HG03025 (cell line): ENCODE data around the gene PDLIM3.
"Not testable (repeated sequence)": the region's sequence is repeated elsewhere in the genome, so short reads cannot be mapped to it uniquely, and the experiment has no call there.

Source experiments
- ATAC-seq: cut with Tn5 transposase; IDR thresholded peaks from one replicate; pipeline ENCODE4 v1.9.1; 2021; ENCODE audit warnings: mild to moderate bottlenecking, moderate library complexity; ENCODE audit not compliant: unreplicated experiment, low FRiP score

The PDLIM3 gene

DNA sequence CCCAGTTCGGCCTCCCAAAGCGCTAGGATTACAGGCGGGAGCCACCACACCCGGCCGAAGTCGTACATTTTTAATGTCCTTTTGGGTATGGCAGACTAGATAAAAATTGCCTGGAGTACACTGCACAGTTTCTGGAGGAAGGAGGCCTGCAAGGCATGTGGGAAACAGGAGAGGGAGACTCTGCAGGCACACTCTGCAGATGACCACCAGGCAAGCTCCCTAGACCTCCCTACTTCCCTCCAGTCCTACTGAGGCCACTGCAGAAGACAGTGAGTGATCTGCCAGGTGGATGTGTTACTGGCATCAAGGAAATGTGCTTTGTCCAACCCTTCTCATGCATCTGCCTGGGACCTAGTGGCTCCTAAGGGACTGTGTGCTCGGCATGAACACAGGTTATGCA is 11.4 kb downstream of the PDLIM3 start:
- ATAC-seq = no peak

DNA sequence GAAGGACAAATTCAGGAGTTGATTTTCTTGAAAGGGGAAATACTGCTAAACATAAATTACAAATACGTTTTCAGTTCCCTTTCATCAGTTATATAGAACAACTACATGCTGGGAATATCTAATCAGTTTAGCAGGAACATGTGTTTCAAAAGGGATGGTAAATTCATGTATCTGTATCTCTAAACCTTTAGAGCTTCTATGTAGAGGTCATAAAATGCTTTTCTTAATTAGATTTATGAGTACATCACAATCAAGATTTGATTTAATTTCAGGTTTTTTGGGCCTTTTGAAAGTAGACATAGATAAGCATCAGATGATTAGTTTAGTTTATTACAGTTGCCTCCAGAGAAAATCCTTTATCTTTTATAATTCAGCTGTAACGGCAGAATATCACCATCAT is 12.9 kb downstream of the PDLIM3 start:
- no peak for ATAC-seq

DNA sequence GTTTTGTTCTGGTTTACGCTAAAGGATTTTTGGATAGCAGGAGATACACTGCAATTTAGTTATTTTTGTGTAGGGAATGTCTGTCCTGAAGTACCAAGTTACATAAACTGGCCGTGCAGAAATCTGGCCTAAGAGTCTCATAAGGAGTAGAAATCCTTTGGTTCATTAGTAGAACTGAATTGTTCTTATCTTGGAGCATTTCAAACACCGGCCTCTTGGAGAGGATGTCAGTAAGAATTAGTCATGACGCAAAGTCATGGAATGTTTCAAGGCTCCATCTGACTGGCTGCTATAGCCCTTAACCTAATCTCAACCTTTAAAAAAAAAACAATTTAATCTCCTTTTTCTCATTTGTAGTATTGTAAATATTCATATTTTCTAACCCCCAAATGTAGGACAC is 15.2 kb downstream of the PDLIM3 start:
- ATAC-seq = no peak

DNA sequence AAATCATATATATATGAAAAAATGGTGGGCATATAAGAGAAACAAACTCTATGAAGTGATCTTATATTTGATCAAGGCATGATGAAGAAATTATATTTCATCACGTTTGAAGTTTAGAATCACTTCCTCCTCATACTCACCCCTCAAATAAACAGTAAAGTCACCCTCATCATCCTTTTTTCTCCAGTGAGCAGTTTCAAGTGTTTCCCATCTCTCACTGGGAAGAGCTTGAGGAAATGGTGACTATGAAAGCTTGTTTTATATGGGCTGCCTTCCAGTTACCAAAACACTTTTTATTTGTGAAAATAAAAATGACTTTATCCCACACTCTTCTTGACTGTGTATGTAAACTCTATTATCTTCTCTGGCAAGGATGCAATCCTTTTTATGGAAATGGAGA is 16.8 kb downstream of the PDLIM3 start:
- ATAC-seq = no peak

DNA sequence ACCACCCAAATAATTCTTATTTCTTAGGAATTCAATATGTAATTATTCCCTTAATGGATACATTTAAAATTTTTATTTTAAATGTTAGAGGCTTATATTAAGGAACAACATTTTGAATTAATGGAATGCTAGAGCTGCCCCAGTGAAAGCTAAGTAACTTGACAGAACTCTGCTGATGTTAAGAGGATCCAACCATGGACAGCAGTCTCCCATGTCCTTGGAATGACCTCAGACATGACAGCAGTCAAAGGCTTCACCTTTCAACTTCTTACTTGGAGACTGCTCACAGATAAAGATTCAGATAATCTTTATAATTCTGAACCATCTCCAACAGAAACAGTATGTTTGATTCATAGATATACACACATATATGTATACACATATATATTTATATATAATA is 17.2 kb downstream of the PDLIM3 start:
- no peak for ATAC-seq

DNA sequence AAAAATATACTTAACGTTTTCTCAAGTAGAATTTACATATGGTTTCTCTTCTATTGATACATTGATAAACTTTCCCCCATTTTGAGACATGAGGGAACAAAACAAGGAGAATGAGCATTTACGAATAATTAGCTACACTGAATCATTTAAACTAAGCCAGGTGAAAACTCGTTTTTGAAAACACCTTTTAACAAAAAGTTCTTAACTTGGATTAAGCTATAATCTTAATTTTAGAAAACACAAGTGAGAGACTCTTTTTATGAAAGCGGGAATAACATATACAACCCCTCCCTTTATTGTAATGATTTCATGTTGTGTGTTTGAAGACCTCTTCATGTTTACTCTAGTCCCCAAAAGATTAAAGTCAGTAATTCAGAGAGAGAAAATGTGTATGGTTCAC is 20.1 kb downstream of the PDLIM3 start:
- no peak for ATAC-seq

DNA sequence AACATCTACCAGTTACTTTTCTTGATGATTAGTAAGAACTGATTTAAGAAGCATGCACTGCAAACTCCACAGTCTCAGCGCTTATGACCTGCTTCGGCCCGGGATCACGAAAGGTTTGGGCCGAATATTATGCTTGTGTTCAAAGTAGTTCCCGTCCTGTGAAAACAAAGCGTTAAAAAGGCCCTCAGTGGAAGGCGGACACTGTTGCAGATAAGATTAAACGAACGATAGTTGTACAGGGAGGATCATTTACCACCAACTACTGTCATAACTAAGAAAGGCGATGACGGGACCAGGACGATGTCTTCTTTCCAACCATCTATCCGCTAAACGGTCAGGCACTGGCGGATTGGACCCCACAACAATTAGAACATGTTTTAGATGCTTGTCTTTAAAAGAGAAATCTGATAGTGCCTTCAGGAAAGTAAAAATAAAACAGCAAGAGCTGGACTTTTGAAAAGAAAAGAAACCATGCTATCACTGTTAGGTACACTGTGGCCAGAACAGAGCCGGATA is 21.1 kb downstream of the PDLIM3 start:
- no peak for ATAC-seq

DNA sequence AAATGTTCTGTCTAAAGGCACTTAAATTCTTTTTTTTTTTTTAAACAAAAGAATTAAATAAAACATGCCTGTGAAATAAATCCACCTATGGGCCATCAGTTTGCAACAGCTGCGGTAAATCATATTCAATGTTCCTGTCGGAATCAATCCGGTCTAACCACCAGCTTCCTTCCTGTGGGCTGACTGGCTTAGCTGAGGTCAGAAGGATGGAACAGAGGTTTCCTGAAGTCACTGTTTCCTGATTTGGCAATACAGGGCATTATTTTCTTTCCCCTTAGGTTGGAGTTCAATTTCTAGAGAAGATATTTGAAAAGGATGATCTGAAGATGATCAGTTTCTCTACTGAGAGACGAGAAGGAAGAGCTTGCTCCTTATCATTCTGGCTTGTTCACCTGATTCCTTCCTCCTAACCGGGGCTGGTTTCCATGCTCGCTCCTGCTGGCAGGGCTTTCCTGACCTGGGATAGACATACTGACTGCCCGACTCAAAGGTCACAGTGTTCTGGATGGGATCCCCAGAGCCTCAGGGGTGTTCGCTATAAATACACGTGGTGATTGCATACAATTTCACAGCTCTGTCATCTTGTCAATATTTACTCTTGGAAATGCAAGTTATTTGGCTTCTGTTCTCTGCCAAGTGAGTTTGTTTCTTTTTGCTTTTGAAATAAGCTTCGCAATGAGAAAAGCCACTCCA is 21.7 kb downstream of the PDLIM3 start:
- ATAC-seq = no peak

DNA sequence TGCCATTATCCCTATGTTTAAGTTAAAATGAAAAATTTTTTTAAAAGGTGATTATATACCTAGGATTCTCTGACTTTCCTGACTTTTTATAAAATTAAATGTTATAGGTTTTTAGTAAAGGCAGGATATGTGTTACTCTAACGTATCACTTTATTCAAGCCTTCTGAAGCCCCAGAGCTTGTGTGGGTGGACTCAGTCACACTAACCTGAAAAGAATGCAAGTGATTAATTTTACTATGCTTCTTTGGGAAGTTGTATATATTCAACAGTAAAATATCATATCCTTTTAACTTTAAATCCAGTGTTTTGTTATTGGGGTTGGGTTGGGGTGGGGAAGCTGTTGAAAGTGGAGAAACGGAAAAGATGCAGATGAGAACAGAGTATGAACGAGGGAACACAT is 22.8 kb downstream of the PDLIM3 start:
- no peak for ATAC-seq

DNA sequence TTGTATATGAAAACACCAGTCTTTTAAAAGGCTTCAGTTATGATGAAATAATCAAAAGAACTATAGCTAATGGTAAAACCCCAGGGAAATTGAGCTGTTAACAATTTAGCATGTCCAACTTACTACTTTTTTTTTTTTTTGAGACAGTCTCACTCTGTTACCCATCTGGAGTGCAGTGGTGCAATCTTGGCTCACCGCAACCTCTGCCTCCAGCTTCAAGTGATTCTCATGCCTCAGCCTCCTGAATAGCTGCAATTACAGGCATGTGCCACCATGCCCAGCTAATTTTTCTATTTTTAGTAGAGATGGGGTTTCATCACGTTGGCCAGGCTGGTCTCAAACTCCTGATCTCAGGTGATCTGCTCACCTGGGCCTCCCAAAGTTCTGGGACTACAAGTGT is 24.1 kb downstream of the PDLIM3 start:
- ATAC-seq = not testable (repeated sequence)

DNA sequence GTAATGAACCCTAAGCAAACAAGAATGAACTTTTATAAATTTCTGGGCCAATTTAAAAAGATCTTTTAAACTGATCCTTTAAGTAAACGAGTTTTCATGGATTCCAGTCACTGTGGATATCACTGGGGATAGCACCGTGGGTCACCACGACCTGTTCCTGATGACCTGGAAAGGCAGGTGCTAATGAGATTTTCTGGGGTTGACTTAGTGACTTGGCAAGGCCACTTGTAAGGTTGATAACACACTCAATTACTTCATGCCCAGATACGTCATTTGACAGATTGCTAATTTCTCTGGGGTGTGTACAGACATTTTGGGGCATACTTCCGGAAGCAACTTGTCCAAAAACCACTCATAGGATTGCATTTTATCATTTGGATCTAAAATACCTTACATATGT is 24.5 kb downstream of the PDLIM3 start:
- ATAC-seq = no peak

DNA sequence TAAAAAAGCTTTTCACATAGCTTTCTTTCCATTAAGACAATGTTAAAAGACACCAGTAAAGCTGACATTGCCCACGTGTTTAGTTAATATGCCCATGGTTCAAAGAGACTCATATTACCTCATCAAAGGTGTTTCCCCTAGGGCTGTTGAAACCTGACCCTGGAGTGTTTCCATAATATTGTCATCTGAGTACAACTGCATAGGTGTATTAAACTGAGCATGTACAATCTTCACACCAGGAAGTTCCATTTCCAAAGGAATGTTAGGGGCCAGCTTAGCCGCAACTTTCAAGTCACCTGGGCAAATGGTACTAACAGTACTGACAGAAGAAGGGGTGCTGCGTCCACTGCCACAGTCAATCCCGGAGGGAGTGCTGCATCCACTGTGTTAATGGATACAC is 27.1 kb downstream of the PDLIM3 start:
- no peak for ATAC-seq

DNA sequence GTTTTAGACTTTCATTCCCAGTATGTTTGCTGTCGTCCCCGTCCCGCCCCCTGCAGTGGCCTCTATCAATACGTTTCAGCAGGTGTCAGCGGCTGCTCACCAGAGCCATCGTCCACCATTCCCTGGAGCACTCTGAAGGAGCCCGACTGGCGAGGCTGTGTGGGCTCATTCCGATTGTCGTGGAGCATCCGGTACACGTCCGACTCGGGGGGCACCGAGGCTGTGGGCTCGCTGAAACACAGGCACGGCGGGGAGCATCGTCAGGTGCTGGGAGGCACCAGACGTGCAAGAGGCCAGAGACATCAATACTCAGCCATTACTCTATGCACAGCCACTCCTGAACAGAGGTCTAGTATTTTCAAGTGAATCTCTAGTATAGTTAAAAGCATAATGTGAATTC is 28.9 kb downstream of the PDLIM3 start:
- no peak for ATAC-seq

DNA sequence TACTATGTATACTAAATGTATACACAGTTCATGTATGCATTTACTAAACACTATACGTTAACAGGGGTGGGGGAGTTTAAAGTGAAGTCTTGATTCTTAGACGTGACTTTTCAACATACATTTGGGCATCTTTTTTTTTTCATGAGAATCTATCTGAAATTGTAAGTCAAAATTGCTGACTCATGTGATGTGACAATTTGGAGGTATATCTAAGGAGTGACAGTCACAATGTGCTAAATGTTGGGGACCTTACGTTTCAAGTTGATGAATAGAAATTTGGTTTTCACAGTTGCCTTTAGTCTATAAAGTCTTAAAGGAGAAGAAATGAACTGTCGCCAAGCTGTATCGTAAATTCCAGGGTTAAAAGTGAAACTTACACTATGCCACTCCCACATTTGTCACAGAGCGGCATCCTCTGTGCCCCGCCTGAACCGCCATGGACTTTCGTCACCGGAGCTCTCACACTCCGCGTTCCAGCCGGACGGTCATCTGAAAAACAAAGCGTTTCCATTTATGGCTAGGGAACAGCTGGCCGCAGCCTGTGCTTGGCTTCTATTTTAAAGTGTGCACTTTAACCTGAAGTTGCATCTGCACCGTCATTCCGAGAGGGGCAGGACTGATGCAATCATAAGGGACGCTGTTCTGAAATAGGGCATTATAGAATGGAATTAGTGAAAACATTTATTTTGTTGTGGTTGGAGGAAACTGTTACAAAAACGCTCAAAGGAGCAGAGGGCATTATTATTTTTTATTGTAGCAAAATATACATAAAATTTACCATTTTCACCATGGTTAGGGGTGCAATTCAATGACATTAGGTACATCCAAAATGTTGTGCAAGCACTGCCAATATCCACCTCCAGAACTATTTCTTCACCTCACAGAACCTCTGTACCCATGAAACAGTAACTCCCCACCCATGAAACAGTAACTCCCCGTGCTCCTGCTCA is 30.9 kb downstream of the PDLIM3 start:
- no peak for ATAC-seq

DNA sequence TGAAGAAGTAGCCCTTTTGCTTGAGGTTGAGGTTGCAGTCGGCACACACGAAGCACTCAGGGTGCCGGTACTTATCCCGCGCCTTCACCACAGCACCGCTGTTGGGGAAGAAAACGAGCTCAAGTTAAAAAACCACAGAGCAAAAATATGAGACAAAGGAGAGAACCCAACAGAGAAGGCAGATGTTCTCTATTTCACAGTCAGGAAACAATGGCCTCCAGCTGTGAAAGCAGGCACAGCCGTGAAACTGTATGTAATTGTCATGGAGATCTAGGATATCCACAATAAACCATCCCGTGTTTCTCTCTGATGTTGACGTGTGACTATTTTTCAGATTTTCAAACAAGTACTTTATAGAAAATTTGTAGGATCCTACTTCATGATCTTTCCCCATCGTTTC is 32.9 kb downstream of the PDLIM3 start:
- no peak for ATAC-seq

DNA sequence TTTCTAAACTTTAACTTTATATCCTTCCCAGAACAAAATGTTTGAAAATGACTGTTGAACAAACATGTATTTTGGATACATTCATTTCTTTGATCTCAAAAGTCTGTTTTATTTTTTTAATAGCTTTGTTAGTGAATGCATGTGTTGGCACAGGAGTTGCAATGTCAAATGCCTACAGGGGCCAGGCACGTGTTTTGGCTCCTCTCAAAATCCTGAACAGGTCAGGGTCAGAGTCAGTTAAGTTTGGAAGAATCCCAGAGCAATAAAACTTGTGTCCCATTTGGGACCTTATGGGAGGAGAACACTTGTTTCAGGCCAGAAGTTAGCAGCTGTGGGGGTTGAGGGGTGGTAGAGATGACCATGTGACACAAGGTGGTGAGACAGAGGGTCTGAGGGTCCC is 34.7 kb downstream of the PDLIM3 start:
- no peak for ATAC-seq

DNA sequence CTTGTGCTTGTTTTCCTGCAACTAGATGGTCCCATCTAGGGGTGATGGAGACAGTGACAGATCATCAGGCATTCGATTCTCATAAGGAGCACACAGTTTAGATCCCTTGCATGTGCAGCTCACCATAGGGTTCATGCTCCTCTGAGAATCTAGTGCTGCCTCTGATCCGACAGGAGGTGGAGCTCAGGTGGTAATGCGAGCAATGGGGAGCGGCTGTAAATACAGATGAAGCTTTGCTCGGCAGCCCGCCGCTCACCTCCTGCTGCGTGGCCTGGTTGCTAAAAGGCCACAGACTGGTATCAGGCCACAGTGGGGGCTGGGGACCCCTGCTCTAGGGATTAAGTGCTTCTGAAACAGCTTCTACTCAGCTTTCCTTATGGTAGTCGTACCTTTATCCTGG is 35.3 kb downstream of the PDLIM3 start:
- no peak for ATAC-seq

DNA sequence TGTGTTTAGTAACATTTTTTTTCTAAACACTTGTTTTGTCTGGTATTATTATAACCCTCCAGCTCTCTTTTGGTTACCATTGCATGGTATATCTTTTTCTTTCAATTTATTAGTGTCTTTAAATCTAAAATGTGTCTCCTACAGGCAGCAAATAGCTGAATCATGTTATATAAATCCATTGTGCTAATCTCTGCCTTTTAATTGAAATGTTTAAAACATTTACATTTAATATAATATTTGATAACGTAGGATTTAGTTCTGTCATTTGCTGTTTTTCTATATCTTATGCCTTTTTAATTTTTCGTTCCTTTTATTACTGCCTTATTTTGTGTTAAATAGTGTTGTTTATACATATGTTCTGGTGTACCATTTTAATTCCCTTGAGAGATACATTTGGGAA is 46.7 kb downstream of the PDLIM3 start:
- no peak for ATAC-seq

DNA sequence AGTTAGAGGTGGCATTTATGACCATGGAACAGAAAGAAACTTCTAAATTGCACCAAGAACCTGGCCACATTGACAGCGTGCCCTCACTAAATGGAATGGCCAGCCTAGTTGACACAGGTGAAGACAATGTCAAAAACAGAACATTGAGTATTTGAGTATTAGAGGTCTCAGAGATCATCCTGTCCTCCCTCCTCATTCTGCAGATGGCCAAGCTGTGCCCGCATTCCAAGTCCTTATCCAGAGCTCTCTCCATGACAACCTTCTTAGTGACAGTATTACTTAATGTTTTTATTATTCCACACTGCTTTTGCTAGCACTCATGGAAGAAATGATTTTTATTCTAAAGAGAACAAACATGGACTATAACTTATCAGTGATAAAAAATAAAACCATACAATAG is 53.9 kb downstream of the PDLIM3 start:
- no peak for ATAC-seq

DNA sequence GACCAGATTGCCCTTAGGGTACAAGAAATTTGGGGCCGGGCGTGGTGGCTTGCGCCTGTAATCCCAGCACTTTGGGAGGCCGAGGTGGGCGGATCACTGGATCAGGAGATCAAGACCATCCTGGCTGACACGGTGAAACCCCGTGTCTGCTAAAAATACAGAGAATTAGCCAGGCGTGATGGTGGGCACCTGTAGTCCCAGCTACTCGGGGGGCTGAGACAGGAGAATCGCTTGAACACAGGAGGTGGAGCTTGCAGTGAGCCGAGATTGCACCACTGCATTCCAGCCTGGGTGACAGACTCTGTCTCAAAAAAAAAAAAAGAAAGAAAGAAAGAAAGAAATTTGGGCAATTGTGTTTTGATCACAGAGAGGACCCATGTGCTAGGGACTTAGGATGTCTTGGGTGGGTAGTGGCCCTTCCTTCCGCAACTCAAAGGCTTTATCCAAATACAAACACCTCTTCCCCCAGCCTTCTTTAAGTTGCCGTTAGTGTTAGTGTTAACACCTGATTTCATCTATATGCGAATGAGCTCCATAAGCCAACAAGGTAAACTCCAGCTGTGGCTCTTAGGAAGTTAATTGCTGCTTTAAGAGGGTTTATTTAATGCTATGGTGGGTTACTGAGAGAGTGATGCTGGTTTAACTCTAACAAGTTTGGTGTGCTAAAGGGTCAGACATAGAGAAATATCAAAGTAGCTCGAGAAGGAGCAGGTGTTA is 55.1 kb downstream of the PDLIM3 start:
- peak; percentile 32 for ATAC-seq

DNA sequence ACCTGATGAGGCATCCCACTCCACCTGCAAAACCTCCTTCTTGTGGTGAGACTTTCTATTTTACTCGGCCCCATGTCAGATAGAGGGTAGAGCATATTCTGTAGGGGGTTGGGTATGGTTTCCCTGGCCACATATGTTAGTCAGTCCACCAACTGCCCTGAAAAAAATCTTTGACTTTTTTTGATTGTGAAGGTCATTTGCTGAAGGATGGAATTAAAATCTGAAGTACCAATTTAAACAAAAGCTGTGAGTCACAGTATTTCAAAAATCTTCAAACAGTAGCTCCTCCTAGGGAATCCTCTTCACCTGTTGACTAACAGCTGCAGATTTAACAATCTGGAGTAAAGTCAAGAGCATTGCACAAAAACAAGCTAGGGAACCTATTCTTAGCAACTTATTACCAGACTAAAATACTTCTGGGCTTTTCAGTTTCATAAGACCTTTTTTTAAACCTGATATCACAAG is 55.8 kb downstream of the PDLIM3 start:
- ATAC-seq = peak; percentile 90
